ENCODE data around the gene FAM50A. TPM values are rescaled to one million over a fixed set of nuclear protein-coding genes. Genes with fewer than 3 reads are reported as not detected.
"Not testable (repeated sequence)": the region's sequence is repeated elsewhere in the genome, so short reads cannot be mapped to it uniquely, and the experiment has no call there.

Gene FAM50A
- total RNA-seq (2021) (82.1 and 89.4 TPM in 2 replicates), Bru-seq, nascent RNA (percentile 64 among the genes with signal in this experiment), BruChase-seq, experiment 1, labeled RNA remaining after a 2-hour chase (percentile 85 among the genes with signal in this experiment), BruChase-seq, experiment 2, labeled RNA remaining after a 6-hour chase (percentile 80 among the genes with signal in this experiment)
- long read RNA-seq, transcript FAM50A-202 (13 exons, 1,352 nt) = major isoform, 92 of 109 reads
- long read RNA-seq, partial matches to known transcripts = 3 of 109 reads
- long read RNA-seq, other reads (novel, unspliced or antisense) = 13 of 109 reads

- no peak within 1 kb of the TSS for H3K27ac ChIP-seq
- H3K4me2 ChIP-seq = peak within 1 kb of the TSS; percentile 82
- intact Hi-C loops (cut with micrococcal nuclease; ENCODE audit: unreplicated experiment) = loop anchor here (5.0 kb wide), 1 partner anchor 47 kb away; the partner anchor contains the start of gene RPL10
- TF ChIP-seq EZH2 (IDR thresholded peaks at IDR 0.05; ENCODE audit: low read depth) (no peak), CTCF (conservative IDR thresholded peaks at IDR 0.05) (no peak)
- CTCF ChIA-PET = no interaction called here
- peak in 1 of 2 experiments; percentile 77 for DNase-seq
- no peaks in the 10 kb centered on the region for H3K9me3 ChIP-seq (ENCODE audit: insufficient read depth, low read depth)
- no peaks in the 10 kb centered on the region for H4K20me1 ChIP-seq (ENCODE audit: insufficient read depth)
- peak within 1 kb of the TSS; percentile 79 for H2AFZ ChIP-seq
- no peaks in the 10 kb centered on the region for H3K36me3 ChIP-seq (ENCODE audit: low read depth)
- peak within 1 kb of the TSS; percentile 72 for H3K4me3 ChIP-seq
- H3F3A ChIP-seq (ENCODE audit: insufficient read depth, low read depth) = peaks cover 13% of the 10 kb centered on the region; the same call in 1 of the 2 replicates
- no peaks in the 10 kb centered on the region for H3K4me1 ChIP-seq (replicated peaks; ENCODE audit: insufficient read depth)
- POLR2A ChIA-PET (ENCODE audit: unreplicated experiment) = interaction anchor here (0.6 kb wide), 1 partner anchor 97 kb away, joined by 4 read pairs; no protein-coding TSS in a partner anchor
- H3K79me2 ChIP-seq (ENCODE audit: low read depth) = peaks cover 10% of the 10 kb centered on the region
- H3K27me3 ChIP-seq (ENCODE audit: insufficient read depth, low read depth) = no peaks in the 10 kb centered on the region
- no peaks in the 10 kb centered on the region for H3K9me2 ChIP-seq (ENCODE audit: insufficient read depth)
- BruUV-seq (replicated peaks) = no TSS peak
Measured at GRCh38 chrX:154443992-154444754, at the start of gene FAM50A. FAM50A (plus strand) TSS chrX:154444141; CDS start chrX:154444236, 95 bp downstream.

- CTCF ChIA-PET = interaction anchor here (4.4 kb wide), 1 partner anchor 22 kb away, joined by 14 read pairs; the partner anchor contains the start of gene FLNA
- H4K20me1 ChIP-seq (ENCODE audit: insufficient read depth) = peaks cover 20% of the 10 kb centered on the region
- H3K4me2 ChIP-seq = peak overlapping the region; percentile 66
- not testable (repeated sequence) for BruUV-seq (replicated peaks); H2AFZ ChIP-seq; H3K9me3 ChIP-seq (ENCODE audit: insufficient read depth, low read depth); H3K9me2 ChIP-seq (ENCODE audit: insufficient read depth); H3K27me3 ChIP-seq (ENCODE audit: insufficient read depth, low read depth)
- peaks cover 12% of the 10 kb centered on the region for H3K4me1 ChIP-seq (replicated peaks; ENCODE audit: insufficient read depth)
- DNase-seq = peak in 1 of 2 experiments; percentile 57
- H3F3A ChIP-seq (ENCODE audit: insufficient read depth, low read depth) = peaks cover 41% of the 10 kb centered on the region
- H3K79me2 ChIP-seq (ENCODE audit: low read depth) = peaks cover 29% of the 10 kb centered on the region
- POLR2A ChIA-PET (ENCODE audit: unreplicated experiment) = interaction anchor here (0.6 to 1.0 kb wide), 6 partner anchors 22 to 378 kb away, joined by 3 to 10 read pairs (median 4); no protein-coding TSS in a partner anchor
- H3K36me3 ChIP-seq (ENCODE audit: low read depth) = peaks cover 20% of the 10 kb centered on the region
- intact Hi-C loops (cut with micrococcal nuclease; ENCODE audit: unreplicated experiment) = loop anchor here (5.0 kb wide), 4 partner anchors 46 to 136 kb away; partner anchors contain the start of genes FAM50A, PLXNA3 and UBL4A
- peak overlapping the region; percentile 93; the same call in 1 of the 2 replicates for H3K4me3 ChIP-seq
- peak overlapping the region; percentile 97 for H3K27ac ChIP-seq
Measured at GRCh38 chrX:154396363-154396762, 47.6 kb upstream of the FAM50A start.

- peak overlapping the region; percentile 93 for H3K4me3 ChIP-seq
- H3F3A ChIP-seq (ENCODE audit: insufficient read depth, low read depth) = peaks cover 50% of the 10 kb centered on the region
- H3K79me2 ChIP-seq (ENCODE audit: low read depth) = peaks cover 29% of the 10 kb centered on the region
- H3K4me2 ChIP-seq = peak overlapping the region; percentile 94
- H3K27ac ChIP-seq = peak overlapping the region; percentile 97
- H3K27me3 ChIP-seq (ENCODE audit: insufficient read depth, low read depth) = no peaks in the 10 kb centered on the region
- ChIA-PET CTCF (interaction anchor here (4.4 kb wide), 1 partner anchor 23 kb away, joined by 14 read pairs; the partner anchor contains the start of gene FLNA), POLR2A (ENCODE audit: unreplicated experiment) (interaction anchor here (0.5 to 1.0 kb wide), 6 partner anchors 22 to 77 kb away, joined by 3 to 14 read pairs (median 4); no protein-coding TSS in a partner anchor)
- TF ChIP-seq CTCF (conservative IDR thresholded peaks at IDR 0.05) = no peak
- no peak for TF ChIP-seq EZH2 (IDR thresholded peaks at IDR 0.05; ENCODE audit: low read depth)
- H3K36me3 ChIP-seq (ENCODE audit: low read depth) = peaks cover 20% of the 10 kb centered on the region
- DNase-seq = peak; percentile 68 to 84
- H3K9me3 ChIP-seq (ENCODE audit: insufficient read depth, low read depth) = no peaks in the 10 kb centered on the region
- H4K20me1 ChIP-seq (ENCODE audit: insufficient read depth) = peaks cover 22% of the 10 kb centered on the region
- H2AFZ ChIP-seq = peak overlapping the region; percentile 66; the same call in 1 of the 2 replicates
- no peaks in the 10 kb centered on the region for H3K9me2 ChIP-seq (ENCODE audit: insufficient read depth)
- peaks cover 12% of the 10 kb centered on the region for H3K4me1 ChIP-seq (replicated peaks; ENCODE audit: insufficient read depth)
- intact Hi-C loops (cut with micrococcal nuclease; ENCODE audit: unreplicated experiment) = loop anchor here (5.0 kb wide), 4 partner anchors 45 to 135 kb away; partner anchors contain the start of genes FAM50A, PLXNA3 and UBL4A
- TSS peak; percentile 53 for BruUV-seq (replicated peaks)
Measured at GRCh38 chrX:154396973-154397887, 46.7 kb upstream of the FAM50A start.
